ENCODE measurements around the gene NRXN3. TPM values are rescaled to one million over a fixed set of nuclear protein-coding genes. Genes with fewer than 3 reads are reported as not detected.

NRXN3 gene
- total and polyA plus RNA-seq, 2 donors (not counting 1 experiment from before 2014, with no cell fraction given), result 0.83 to 34.6 TPM

GRCh38 chr14:79613625-79614024 lies 1443.5 kb downstream of the NRXN3 start:
- H3K27ac ChIP-seq (ENCODE audit: insufficient read depth, low read length), result no peak overlapping the region
- H3K4me1 ChIP-seq (ENCODE audit: control insufficient read depth, extremely low read depth, insufficient read depth, low read length), result no peaks in the 10 kb centered on the region
- H3K4me3 ChIP-seq (replicated peaks in 1 of 4; ENCODE audit: control extremely low read depth in 1 of 4, insufficient read depth in 1 of 4, low read depth in 3 of 4, low read length in 4 of 4), result no peak overlapping the region
- TF ChIP-seq EZH2 (IDR thresholded peaks at IDR 0.05; ENCODE audit: low read length, missing control alignments), result no peak
- no peak for DNase-seq (ENCODE audit: low read depth in 2 of 2)
- H3K79me2 ChIP-seq (ENCODE audit: control insufficient read depth, insufficient read depth, low read length), result no peaks in the 10 kb centered on the region
- no peak overlapping the region for H3K4me2 ChIP-seq (ENCODE audit: extremely low read depth, insufficient read depth, low read length)
- H3K36me3 ChIP-seq (ENCODE audit: control insufficient read depth, insufficient read depth, low read length), result no peaks in the 10 kb centered on the region
- no peak overlapping the region for H3K9ac ChIP-seq (ENCODE audit: insufficient read depth, low read length)
- no peaks in the 10 kb centered on the region for H3K9me3 ChIP-seq (ENCODE audit: control insufficient read depth, insufficient read depth, low read depth, low read length)
- H2AFZ ChIP-seq (ENCODE audit: low read length), result no peak overlapping the region
- no peaks in the 10 kb centered on the region for H3K27me3 ChIP-seq (ENCODE audit: control insufficient read depth, insufficient read depth, low read length)
- H4K20me1 ChIP-seq (ENCODE audit: control insufficient read depth, extremely low read depth, insufficient read depth, low read length), result no peaks in the 10 kb centered on the region

- no peaks in the 10 kb centered on the region for H3K27me3 ChIP-seq (ENCODE audit: control insufficient read depth, insufficient read depth, low read length)
- H3K9ac ChIP-seq (ENCODE audit: insufficient read depth, low read length), result no peak overlapping the region
- TF ChIP-seq EZH2 (IDR thresholded peaks at IDR 0.05; ENCODE audit: low read length, missing control alignments) (no peak), CTCF (conservative IDR thresholded peaks at IDR 0.05 in 1 of 2, IDR thresholded peaks at IDR 0.05 in 1 of 2; ENCODE audit: low read depth in 1 of 2, low read length in 2 of 2) (no peak)
These were observed 1444.3 kb downstream of the NRXN3 start for GRCh38 chr14:79614448-79614847.

GRCh38 chr14:79627058-79627457 lies 1456.9 kb downstream of the NRXN3 start:
- H3K4me3 ChIP-seq (replicated peaks in 1 of 4; ENCODE audit: control extremely low read depth in 1 of 4, insufficient read depth in 1 of 4, low read depth in 3 of 4, low read length in 4 of 4), result no peak overlapping the region

More at GRCh38 chr14:79614448-79614847, 1444.3 kb downstream of the NRXN3 start:
- Histone ChIP-seq H3K4me2 (ENCODE audit: extremely low read depth, insufficient read depth, low read length) (no peak overlapping the region), H2AFZ (ENCODE audit: low read length) (no peak overlapping the region), H3K9me3 (ENCODE audit: control insufficient read depth, insufficient read depth, low read depth, low read length) (no peaks in the 10 kb centered on the region), H3K27ac (ENCODE audit: insufficient read depth, low read length) (no peak overlapping the region), H3K36me3 (ENCODE audit: control insufficient read depth, insufficient read depth, low read length) (no peaks in the 10 kb centered on the region), H3K4me1 (ENCODE audit: control insufficient read depth, extremely low read depth, insufficient read depth, low read length) (no peaks in the 10 kb centered on the region), H3K79me2 (ENCODE audit: control insufficient read depth, insufficient read depth, low read length) (no peaks in the 10 kb centered on the region), H4K20me1 (ENCODE audit: control insufficient read depth, extremely low read depth, insufficient read depth, low read length) (no peaks in the 10 kb centered on the region), H3K4me3 (replicated peaks in 1 of 4; ENCODE audit: control extremely low read depth in 1 of 4, insufficient read depth in 1 of 4, low read depth in 3 of 4, low read length in 4 of 4) (no peak overlapping the region)
- no peak for DNase-seq (ENCODE audit: low read depth in 2 of 2)

More at GRCh38 chr14:79627058-79627457, 1456.9 kb downstream of the NRXN3 start:
- Histone ChIP-seq H3K36me3 (ENCODE audit: control insufficient read depth, insufficient read depth, low read length) (no peaks in the 10 kb centered on the region), H3K79me2 (ENCODE audit: control insufficient read depth, insufficient read depth, low read length) (no peaks in the 10 kb centered on the region), H3K27me3 (ENCODE audit: control insufficient read depth, insufficient read depth, low read length) (no peaks in the 10 kb centered on the region), H3K27ac (ENCODE audit: insufficient read depth, low read length) (no peak overlapping the region), H2AFZ (ENCODE audit: low read length) (no peak overlapping the region), H3K4me2 (ENCODE audit: extremely low read depth, insufficient read depth, low read length) (no peak overlapping the region), H3K9ac (ENCODE audit: insufficient read depth, low read length) (no peak overlapping the region), H3K9me3 (ENCODE audit: control insufficient read depth, insufficient read depth, low read depth, low read length) (no peaks in the 10 kb centered on the region), H3K4me1 (ENCODE audit: control insufficient read depth, extremely low read depth, insufficient read depth, low read length) (no peaks in the 10 kb centered on the region), H4K20me1 (ENCODE audit: control insufficient read depth, extremely low read depth, insufficient read depth, low read length) (no peaks in the 10 kb centered on the region)
- DNase-seq (ENCODE audit: low read depth in 2 of 2), result no peak
- no peak for TF ChIP-seq EZH2 (IDR thresholded peaks at IDR 0.05; ENCODE audit: low read length, missing control alignments)
- no peak for TF ChIP-seq CTCF (conservative IDR thresholded peaks at IDR 0.05 in 1 of 2, IDR thresholded peaks at IDR 0.05 in 1 of 2; ENCODE audit: low read depth in 1 of 2, low read length in 2 of 2)

Measured in fibroblast of lung (primary cell).